AG09309 (cell line): ENCODE results near the gene SHISA6.

Experiments
- DNase-seq: peaks from one replicate; pipeline ENCODE4 v3.0.0-alpha.2; 2010; ENCODE audit warnings: low read depth
- H3K4me3 ChIP-seq: 2 replicates; pipeline ENCODE4 v1.5.1; 2011; ENCODE audit warnings: mild to moderate bottlenecking, low read depth, low read length, moderate library complexity; ENCODE audit not compliant: control insufficient read depth
- TF ChIP-seq, protein P1 (sequence below): IDR thresholded peaks from 2 replicates; pipeline ENCODE4 v1.5.1; 2011; ENCODE audit warnings: mild to moderate bottlenecking, low read depth, low read length, inconsistent platforms; ENCODE audit not compliant: insufficient read depth, control insufficient read depth; ENCODE audit errors: missing control alignments

SHISA6 gene

DNA sequence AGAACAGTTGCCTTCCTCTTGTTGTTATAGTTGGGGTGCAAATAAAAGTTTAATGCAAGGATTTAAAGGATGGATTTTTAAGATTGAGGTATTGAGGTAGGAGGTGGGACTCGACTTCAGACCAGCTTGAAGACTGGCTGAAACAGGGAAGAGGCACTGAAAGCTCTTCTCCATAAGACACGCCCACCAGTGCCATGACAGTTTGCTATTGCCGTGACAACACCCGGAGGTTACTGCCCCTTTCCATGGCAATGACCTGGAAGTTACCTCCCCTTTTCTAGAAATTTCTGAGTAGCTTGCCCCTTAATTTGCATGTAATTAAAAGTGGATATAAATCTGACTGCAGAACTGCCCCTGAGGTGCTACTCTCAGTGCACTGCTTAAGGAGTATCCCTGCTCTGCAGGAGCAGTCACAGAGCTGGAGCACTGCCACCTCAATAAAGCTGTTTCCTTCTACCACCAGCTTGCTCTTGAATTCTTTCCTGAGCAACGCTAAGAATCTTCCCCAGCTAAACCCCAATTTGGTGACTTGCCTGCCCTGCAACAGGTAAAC is 122.6 kb downstream of the SHISA6 start:
- TF ChIP-seq, protein P1, sequence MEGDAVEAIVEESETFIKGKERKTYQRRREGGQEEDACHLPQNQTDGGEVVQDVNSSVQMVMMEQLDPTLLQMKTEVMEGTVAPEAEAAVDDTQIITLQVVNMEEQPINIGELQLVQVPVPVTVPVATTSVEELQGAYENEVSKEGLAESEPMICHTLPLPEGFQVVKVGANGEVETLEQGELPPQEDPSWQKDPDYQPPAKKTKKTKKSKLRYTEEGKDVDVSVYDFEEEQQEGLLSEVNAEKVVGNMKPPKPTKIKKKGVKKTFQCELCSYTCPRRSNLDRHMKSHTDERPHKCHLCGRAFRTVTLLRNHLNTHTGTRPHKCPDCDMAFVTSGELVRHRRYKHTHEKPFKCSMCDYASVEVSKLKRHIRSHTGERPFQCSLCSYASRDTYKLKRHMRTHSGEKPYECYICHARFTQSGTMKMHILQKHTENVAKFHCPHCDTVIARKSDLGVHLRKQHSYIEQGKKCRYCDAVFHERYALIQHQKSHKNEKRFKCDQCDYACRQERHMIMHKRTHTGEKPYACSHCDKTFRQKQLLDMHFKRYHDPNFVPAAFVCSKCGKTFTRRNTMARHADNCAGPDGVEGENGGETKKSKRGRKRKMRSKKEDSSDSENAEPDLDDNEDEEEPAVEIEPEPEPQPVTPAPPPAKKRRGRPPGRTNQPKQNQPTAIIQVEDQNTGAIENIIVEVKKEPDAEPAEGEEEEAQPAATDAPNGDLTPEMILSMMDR: no peak
- no peak for DNase-seq
- no peak overlapping the region for H3K4me3 ChIP-seq

DNA sequence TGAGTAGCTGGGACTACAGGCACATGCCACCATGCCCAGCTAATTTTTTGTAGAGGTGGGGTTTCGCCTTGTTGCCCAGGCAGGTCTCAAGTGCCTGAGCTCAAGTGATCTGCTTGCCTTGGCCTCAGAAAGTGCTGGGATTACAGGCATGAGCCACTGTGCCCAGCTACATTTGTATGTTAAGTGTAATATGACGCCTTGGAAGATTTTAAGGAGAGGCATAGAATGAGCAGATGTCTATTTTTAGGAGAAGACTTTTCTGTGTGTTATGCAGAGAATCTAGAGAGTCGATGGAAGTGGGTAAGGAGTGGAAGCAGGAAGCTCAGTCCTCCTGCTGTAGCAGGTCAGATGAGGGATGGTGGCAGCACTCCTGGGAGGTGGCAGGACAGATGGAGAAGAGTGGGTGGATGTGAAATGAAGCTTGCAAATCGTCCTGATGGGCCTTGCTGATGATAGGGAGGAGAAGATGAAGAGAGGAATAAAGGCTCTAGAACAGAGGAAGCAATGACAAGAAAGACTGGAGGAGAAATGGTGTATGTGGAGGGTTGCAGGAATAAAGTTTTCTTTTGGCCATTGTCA is 125.3 kb downstream of the SHISA6 start:
- TF ChIP-seq, protein P1: no peak
- H3K4me3 ChIP-seq: no peak overlapping the region
- no peak for DNase-seq

DNA sequence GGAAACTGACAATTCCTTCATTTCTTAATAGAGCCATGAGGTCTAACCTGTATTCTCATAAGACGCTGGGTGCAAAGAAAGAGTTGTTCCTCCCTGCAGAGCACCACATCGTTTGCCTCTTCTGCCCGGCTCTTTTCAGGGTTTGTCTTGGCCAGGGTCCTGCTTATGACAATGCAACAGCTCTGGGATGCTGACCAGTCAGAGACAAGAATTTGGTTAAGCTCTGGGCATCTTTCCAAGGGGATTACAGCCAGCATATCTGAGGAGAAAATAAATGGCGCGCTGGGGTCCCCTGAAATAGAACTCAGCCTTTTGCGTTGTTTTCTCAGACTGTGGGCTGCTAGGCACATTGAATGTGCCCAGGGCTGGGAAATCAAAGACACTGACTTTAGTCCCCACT is 128.6 kb downstream of the SHISA6 start:
- TF ChIP-seq, protein P1: no peak
- no peak overlapping the region for H3K4me3 ChIP-seq
- DNase-seq: no peak

DNA sequence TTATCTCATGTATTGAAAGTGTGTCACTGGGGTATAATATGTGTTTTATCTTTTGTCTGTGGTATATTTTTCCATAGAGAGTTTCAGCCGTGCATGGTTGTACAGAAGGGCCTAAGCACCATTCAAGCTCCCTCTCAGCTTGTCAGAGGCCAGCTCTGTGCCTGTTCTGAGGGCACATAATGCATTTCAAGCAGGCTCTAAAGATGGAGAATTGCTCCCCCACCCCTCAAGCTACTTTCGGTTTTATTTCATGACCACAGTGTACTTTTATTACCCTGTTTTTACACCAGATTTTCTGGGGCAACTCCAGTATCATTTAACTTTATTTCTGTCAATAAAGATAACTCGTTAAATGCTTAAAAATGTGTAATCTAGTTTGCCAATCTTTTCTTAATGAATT is 131.7 kb downstream of the SHISA6 start:
- DNase-seq: no peak
- TF ChIP-seq, protein P1: no peak

DNA sequence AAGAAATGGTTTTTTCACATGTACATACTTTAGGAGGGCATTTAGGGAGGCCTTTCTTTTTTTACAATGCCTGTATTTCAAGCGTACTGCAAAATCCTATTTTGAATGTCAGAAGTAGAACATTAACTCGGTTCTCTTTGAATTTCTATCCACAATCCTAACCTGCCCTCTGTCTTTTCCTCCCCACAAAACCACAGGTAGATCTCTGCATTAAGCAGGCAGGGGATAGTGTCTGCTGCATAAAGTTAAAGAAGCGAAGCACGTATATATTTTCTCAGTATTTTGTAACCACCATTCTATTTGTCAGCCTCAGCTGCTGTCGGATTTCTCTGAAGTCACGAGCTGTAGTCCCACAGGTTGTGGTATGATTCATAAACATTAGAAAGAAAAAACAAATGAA is 137.5 kb downstream of the SHISA6 start:
- H3K4me3 ChIP-seq: no peak overlapping the region
- no peak for DNase-seq
- TF ChIP-seq, protein P1: no peak

More for the DNA sequence above, 131.7 kb downstream of the SHISA6 start:
- no peak overlapping the region for H3K4me3 ChIP-seq

DNA sequence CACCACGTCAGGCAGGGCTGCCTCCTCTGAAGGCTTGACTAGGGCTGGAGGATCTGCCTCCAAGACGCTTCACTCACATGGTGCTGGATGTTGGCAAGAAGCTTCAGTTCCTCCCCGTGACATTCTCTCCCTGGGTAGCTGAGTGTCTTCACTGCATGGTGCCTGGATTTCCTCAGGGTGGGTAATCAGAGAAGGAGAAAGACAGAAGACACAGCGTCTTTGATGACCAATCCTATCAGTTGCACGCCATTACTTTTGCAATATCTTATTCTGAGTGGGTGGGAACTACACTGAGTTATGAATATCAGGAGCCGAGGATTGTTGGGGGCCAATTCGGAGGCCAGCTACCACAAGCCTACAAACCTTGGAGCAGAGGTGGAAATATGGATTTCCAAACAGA is 139.7 kb downstream of the SHISA6 start:
- H3K4me3 ChIP-seq: no peak overlapping the region
- DNase-seq: no peak
- TF ChIP-seq, protein P1: no peak
